HG03442 (cell line): Measurements from ENCODE around the gene OR12D1.

Experiments
- ATAC-seq: cut with Tn5 transposase; IDR thresholded peaks from one replicate; pipeline ENCODE4 v1.9.1; 2021; ENCODE audit warnings: mild to moderate bottlenecking, moderate library complexity; ENCODE audit not compliant: unreplicated experiment

Gene OR12D1

GRCh38 chr6:29462022-29462421 lies 47.3 kb downstream of the OR12D1 start:
- no peak for ATAC-seq

- ATAC-seq, result no peak
Measured at GRCh38 chr6:29465279-29465678, 50.6 kb downstream of the OR12D1 start.

GRCh38 chr6:29465801-29466200 lies 51.1 kb downstream of the OR12D1 start:
- no peak for ATAC-seq

GRCh38 chr6:29466241-29466640 lies 51.5 kb downstream of the OR12D1 start:
- no peak for ATAC-seq
